Measurements from ENCODE around the gene CAND2.
A peak's percentile ranks its signal among the peaks of the same experiment; 100 is the strongest.

The CAND2 gene

GRCh38 chr3:12808587-12808986 is 12.1 kb downstream of the CAND2 start:
- no peak for DNase-seq

GRCh38 chr3:12809001-12809400 is 12.5 kb downstream of the CAND2 start:
- DNase-seq = no peak

GRCh38 chr3:12809435-12809834 is 13.0 kb downstream of the CAND2 start:
- DNase-seq = no peak

DNA sequence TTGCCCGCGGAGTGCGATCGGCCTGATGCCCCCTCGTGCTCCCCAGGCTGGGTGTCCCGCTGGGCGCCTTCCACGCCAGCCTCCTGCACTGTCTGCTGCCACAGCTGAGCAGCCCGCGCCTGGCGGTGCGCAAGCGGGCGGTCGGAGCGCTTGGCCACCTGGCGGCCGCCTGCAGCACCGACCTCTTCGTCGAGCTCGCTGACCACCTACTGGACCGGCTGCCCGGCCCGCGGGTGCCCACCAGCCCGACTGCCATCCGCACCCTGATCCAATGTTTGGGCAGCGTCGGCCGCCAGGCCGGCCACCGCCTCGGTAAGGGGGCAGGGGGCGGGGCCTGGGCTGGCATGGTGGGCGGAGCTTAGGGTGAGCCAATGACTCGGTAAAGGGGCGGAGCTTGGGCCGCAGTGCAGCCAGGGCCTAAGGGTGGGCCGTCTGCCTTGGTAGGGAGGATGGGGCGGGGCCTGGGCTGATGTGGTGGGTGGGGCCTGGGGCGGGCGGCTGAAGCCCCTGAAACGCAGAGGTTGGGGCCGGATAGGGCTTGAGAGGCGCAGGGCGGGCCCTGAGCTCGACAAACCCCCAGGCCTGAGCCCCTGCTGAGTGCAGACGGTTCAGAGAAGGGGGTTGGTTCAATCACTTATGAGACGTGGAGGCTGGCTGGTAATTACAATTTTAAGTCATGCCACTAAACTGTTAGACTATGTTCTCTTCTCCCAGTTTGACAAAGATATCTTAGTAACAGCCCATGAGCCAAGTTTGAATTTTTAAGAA is 13.7 kb downstream of the CAND2 start:
- peak; percentile 80 for DNase-seq

GRCh38 chr3:12810961-12811360 is 14.5 kb downstream of the CAND2 start:
- DNase-seq = no peak

GRCh38 chr3:12812812-12813211 is 16.3 kb downstream of the CAND2 start:
- DNase-seq = no peak

GRCh38 chr3:12813967-12814366 is 17.5 kb downstream of the CAND2 start:
- no peak for DNase-seq

- no peak for DNase-seq
Observed at GRCh38 chr3:12815078-12815477, 18.6 kb downstream of the CAND2 start.

GRCh38 chr3:12815719-12816118 is 19.2 kb downstream of the CAND2 start:
- no peak for DNase-seq

GRCh38 chr3:12816521-12817342 is 20.3 kb downstream of the CAND2 start:
- no peak for DNase-seq

- no peak for DNase-seq
Observed at GRCh38 chr3:12817343-12817710, 20.8 kb downstream of the CAND2 start.

GRCh38 chr3:12818273-12818672 is 21.8 kb downstream of the CAND2 start:
- DNase-seq = no peak

DNA sequence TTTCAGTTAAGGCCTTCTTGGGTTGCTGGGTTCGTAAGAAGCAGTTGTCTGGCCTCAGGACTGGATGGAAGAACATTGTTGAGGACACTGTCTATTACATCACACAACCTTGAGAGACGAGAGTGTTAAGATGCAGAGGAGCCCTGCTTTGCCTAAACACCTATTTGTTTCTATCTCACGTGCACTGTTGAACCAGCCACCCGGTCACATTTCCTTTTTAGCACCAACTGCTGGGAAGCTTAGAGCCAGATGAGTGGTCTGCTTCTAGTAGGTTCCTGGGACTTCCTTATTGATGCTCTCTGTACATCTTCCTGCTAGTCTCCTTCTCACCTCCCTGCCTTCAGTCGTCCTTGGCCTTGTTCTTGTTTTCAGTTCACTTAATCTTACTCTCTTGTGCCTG is 22.3 kb downstream of the CAND2 start:
- DNase-seq = no peak

DNA sequence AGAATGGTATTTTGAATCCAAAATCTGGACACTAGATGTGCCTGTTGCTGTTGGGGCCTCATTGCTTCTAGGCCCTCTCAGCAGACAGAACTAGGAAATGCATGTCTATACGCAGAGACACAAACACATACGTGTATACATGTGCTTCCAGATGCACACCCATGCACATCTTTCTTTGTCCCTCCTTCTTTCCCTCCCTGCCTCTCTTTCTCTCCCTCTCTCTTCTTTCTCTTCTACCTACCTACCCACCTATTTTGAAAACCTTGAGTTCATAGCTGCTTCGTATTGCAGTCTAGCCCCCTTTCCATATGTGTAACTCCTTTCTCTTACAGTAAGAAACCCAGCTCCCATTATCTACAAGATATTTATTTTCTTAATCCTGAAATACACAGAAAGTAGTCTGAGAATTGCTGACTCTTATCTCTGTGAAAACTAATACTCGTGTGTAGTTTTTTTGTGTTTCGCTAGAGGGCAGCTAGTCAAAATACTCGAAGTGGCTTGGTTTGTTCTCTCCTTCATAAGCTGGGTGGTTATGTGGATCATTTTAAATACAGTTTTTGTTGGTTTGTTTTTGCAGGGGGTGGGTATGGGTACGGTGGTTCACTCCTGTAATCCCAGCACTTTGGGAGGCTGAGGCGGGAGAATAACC is 26.4 kb downstream of the CAND2 start:
- DNase-seq = peak; percentile 31

GRCh38 chr3:12824299-12824698 is 27.8 kb downstream of the CAND2 start:
- no peak for DNase-seq

DNA sequence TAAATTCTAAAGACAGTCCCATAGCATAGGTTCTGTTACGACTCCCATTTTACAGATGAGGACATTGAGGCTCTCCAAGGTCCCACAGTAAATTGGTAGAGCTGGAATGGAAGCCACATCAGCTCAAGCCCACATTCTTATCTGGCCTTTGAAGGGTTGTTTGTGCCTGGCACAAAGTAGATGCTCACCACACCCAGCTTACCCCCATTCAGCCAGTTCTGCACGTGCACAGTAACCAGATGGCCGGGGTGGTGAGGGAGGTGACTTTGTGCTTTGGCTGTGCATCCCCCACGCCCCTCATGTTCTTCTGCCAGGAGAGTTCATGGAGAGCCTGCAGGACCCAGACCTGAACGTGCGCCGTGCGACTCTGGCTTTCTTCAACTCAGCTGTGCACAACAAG is 28.7 kb downstream of the CAND2 start:
- DNase-seq = no peak

DNA sequence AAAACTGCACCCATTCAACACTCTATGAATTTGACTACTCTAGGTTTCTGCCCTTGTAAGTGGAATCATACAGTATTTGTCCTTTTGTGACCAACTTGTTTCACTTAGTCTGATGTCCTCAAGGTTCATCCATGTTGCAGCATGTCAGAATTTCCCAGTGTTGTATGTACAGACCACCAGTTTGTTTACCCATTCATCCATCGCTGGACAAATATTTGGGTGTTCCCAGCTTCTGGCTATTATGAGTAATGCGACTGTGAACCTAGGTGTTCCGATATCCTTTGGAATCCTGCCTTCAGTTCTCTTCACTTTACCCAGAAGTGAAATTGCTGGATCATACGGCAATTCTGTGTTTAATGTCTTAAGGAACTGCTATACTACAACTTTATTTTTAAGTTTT is 32.3 kb downstream of the CAND2 start:
- no peak for DNase-seq

DNA sequence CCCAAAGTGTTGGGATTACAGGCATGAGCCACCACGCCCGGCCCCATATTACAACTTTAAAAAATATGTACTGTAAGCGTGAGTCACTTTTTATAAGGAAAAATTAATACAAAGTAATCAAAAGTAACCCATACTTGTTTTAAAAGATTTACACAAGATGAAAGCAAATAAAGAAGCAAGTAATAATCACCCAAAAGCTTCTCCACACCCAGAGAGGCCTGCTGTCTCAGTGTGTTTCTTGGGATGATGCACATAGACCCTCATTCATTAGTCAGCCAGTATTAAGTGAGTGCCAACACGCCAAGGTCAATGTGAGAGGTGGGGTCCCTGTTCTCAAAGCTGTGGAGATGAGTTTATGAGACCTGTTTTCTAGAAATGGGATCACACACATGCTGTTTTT is 32.9 kb downstream of the CAND2 start:
- no peak for DNase-seq

DNA sequence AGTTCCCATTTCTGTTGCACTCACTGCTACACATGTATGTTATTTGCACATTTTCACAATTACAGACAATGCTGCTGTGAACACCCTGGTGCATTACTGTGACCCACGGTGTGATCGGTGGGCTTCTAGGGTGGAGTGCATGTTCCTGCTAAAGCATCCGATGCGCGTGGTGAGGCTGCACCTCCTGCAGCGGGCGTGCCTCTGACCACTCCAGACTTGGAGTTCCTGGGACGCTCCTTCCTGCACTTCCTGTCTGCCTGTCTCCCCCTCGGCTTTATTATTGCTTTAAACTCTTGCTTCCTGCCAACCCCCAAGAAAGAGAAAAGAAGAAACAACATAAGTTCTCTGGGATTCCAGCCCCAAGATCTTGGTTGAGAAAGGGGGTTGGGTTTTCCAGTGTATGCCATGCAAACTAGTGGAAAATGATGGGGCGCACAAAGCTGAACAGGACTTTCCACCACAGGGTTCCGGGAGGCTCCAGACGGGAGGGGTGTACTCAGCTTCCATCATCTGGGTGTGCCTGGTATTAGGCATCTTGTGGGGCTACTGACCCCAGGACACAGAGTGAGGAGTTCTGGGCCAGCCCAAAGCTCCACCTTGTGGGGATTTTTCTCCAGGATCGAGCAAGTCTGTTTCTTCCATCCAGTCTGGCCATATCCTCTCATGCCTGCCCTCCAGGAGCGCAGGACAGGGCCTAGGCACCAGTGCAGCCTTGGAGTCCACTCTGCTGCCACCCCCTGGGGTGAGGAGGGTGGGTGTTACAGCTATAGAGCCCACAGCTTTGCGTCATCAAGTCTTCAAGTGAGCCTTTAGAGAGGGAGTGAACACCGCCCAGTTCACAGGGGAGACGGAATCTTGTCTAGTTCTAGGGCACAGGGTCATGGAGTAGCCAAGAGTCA is 33.7 kb downstream of the CAND2 start:
- no peak for DNase-seq

DNA sequence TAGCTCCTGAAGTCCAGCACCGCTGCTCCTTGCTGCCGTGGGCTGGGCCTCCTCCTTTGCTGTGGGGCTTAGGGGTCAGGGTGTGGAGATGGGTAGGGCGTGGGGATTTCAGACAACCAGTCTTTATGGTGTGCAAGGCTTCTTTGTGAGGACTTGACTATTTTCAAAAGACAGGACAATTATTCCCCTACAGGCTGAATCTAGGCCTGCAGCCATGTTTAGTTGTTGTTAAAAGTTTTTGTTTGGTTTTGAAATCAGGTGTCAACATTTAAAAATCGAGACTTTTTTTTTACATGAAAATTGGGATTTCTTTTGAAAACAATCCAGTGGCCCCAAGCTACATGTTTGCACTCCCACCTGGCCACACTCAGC is 34.3 kb downstream of the CAND2 start:
- peak; percentile 7 for DNase-seq

DNA sequence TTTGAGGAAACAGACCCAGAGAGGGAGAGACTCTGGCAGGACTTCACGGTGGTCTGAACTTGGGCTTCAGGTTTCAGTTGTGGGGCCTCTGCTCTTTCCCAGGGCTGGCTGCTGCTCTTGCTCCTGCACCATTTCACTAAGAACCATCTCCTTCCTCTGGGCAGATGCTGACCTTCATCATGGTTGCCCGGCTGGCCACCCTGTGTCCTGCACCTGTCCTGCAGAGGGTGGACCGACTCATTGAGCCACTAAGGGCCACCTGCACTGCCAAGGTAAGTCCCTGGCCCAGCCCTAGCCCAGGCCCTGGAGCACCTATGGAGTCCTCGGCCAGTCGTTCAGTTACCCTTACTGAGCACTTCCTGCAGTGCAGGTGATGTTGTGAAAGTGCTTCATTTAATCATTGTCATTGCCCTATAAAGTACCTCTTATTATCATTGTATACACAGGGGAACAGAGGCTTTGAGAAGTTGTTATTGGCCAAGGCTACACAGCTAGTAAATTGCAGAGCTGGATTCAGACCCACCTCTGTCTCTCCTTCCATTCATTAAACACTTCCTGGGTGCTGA is 34.9 kb downstream of the CAND2 start:
- peak; percentile 18 for DNase-seq
